Fibroblast of lung (primary cell): ENCODE data around the gene LIF.

ENCODE experiments used
- CTCF ChIP-seq, 2 donors: IDR thresholded peaks in 1 of 2; conservative IDR thresholded peaks in 1 of 2; 1 replicate in 1 of 2; 2 replicates in 1 of 2; pipeline ENCODE4 v1.5.1; 2011 to 2012; ENCODE audit warnings: low read length in 2 of 2, control low read depth in 1 of 2, inconsistent platforms in 1 of 2, low read depth in 1 of 2, mild to moderate bottlenecking in 1 of 2
- EZH2 ChIP-seq: IDR thresholded peaks from 2 replicates; pipeline ENCODE4 v1.5.1; 2012; ENCODE audit warnings: low read length, control low read depth, mild to moderate bottlenecking; ENCODE audit errors: missing control alignments

GRCh38 chr22:30204742-30205111, 41.8 kb downstream of the LIF start:
- TF ChIP-seq CTCF (conservative IDR thresholded peaks at IDR 0.05 in 1 of 2, IDR thresholded peaks at IDR 0.05 in 1 of 2; ENCODE audit: low read depth in 1 of 2, low read length in 2 of 2) (no peak), EZH2 (no peak)
